Smooth muscle cell (in vitro differentiated cells): ENCODE results near the gene MAP1LC3A. TPM values are rescaled to one million over a fixed set of nuclear protein-coding genes. Genes with fewer than 3 reads are reported as not detected.
"Not testable (repeated sequence)": the region's sequence is repeated elsewhere in the genome, so short reads cannot be mapped to it uniquely, and the experiment has no call there.

Experiments used
- DNase-seq: peaks from one replicate; lab custom pipeline; 2025; ENCODE audit not compliant: unreplicated experiment; lab: John Stamatoyannopoulos, UW
- H2AFZ ChIP-seq: fragments of 200-600 bp; sonication (generic); 2 replicates; pipeline ENCODE4 v1.6.0; 2016; ENCODE audit warnings: antibody characterized with exemption, low read depth, mild to moderate bottlenecking
- H3F3A ChIP-seq: fragments of 200-600 bp; sonication (generic); 2 replicates; pipeline ENCODE4 v1.6.0; 2017; ENCODE audit warnings: antibody characterized with exemption, low read depth
- H3K27ac ChIP-seq: fragments of 200-600 bp; sonication (generic); 2 replicates; pipeline ENCODE4 v1.5.1; 2016; ENCODE audit warnings: low read depth, mild to moderate bottlenecking
- H3K27me3 ChIP-seq: fragments of 200-600 bp; sonication (generic); 2 replicates; pipeline ENCODE4 v1.6.1; 2016; ENCODE audit warnings: low read depth, mild to moderate bottlenecking
- H3K36me3 ChIP-seq: fragments of 200-600 bp; sonication (generic); 2 replicates; pipeline ENCODE4 v1.5.1; 2016; ENCODE audit warnings: low read depth
- H3K4me1 ChIP-seq: fragments of 200-600 bp; sonication (generic); 2 replicates; pipeline ENCODE4 v1.5.1; 2016; ENCODE audit warnings: low read depth
- H3K4me2 ChIP-seq: fragments of 200-600 bp; sonication (generic); 2 replicates; pipeline ENCODE4 v1.6.0; 2016; ENCODE audit warnings: mild to moderate bottlenecking
- H3K4me3 ChIP-seq: fragments of 200-600 bp; sonication (generic); 2 replicates; pipeline ENCODE4 v1.5.1; 2016; ENCODE audit warnings: mild to moderate bottlenecking
- H3K79me2 ChIP-seq: fragments of 200-600 bp; sonication (generic); 2 replicates; pipeline ENCODE4 v1.6.0; 2016; ENCODE audit warnings: low read depth, mild to moderate bottlenecking
- H3K9ac ChIP-seq: fragments of 200-600 bp; sonication (generic); 2 replicates; pipeline ENCODE4 v1.6.0; 2016; ENCODE audit warnings: low read depth
- H3K9me3 ChIP-seq: fragments of 200-600 bp; sonication (generic); replicated peaks from 2 replicates; pipeline ENCODE4 v1.5.1; 2016; ENCODE audit warnings: low read depth
- H4K20me1 ChIP-seq: fragments of 200-600 bp; sonication (generic); 2 replicates; pipeline ENCODE4 v1.6.0; 2016; ENCODE audit warnings: low read depth
- CTCF ChIP-seq: fragments of 200-600 bp; sonication (generic); IDR thresholded peaks from 2 replicates; pipeline ENCODE4 v1.5.1; 2017; ENCODE audit warnings: borderline replicate concordance, mild to moderate bottlenecking, antibody characterized with exemption; ENCODE audit not compliant: insufficient read depth, poor library complexity, severe bottlenecking
- WGBS: methylation state at CpG from one replicate; pipeline ENCODE4 v1.1.7; 2016; ENCODE audit warnings: low lambda C conversion rate; 5-methylcytosine and 5-hydroxymethylcytosine counted together
- polyA plus RNA-seq: library from polyadenylated mRNA; unstranded; fragments of >200 nt; fragmentation: Nextera tagmentation; extraction: Ambion mirVana; gene quantifications from 2 replicates; pipeline ENCODE4 v1.2.1, GENCODE V29; 2016
- total RNA-seq: library from RNA; depleted of rRNA; stranded (reverse); fragments of >200 nt; gene quantifications from 2 replicates; pipeline ENCODE4 v1.2.3, GENCODE V29; 2014

MAP1LC3A gene
- total and polyA plus RNA-seq, 2 experiments from 2014 or later = 32.4 to 84.0 TPM

GRCh38 chr20:34512266-34512954 is 46.1 kb upstream of the MAP1LC3A start:
- Histone ChIP-seq H3K4me1 (peaks cover 15% of the 10 kb centered on the region), H3K9ac (no peak overlapping the region), H3K27ac (peak overlapping the region; percentile 48)

GRCh38 chr20:34512955-34513419 is 45.5 kb upstream of the MAP1LC3A start:
- H3K27ac ChIP-seq = peak overlapping the region; percentile 48

More at GRCh38 chr20:34512266-34512954, 46.1 kb upstream of the MAP1LC3A start:
- no peak for TF ChIP-seq CTCF
- DNase-seq = no peak
- Histone ChIP-seq H3K4me3 (no peak overlapping the region), H3F3A (peaks cover 27% of the 10 kb centered on the region), H4K20me1 (peaks cover 10% of the 10 kb centered on the region), H3K27me3 (no peaks in the 10 kb centered on the region), H3K79me2 (peaks cover 16% of the 10 kb centered on the region), H3K4me2 (no peak overlapping the region), H2AFZ (no peak overlapping the region), H3K36me3 (peaks cover 10% of the 10 kb centered on the region), H3K9me3 (no peaks in the 10 kb centered on the region)
- 99% methylated on average over 4 of the region's 4 CpGs for WGBS

GRCh38 chr20:34514034-34514433 is 44.5 kb upstream of the MAP1LC3A start:
- Histone ChIP-seq H3F3A (peaks cover 27% of the 10 kb centered on the region), H3K4me1 (peaks cover 15% of the 10 kb centered on the region), H4K20me1 (peaks cover 18% of the 10 kb centered on the region), H3K27ac (peak overlapping the region; percentile 85), H3K79me2 (peaks cover 28% of the 10 kb centered on the region)
- H3K36me3 ChIP-seq, H3K9ac ChIP-seq, H3K4me3 ChIP-seq, H3K4me2 ChIP-seq, DNase-seq, H2AFZ ChIP-seq, H3K9me3 ChIP-seq, H3K27me3 ChIP-seq: not testable (repeated sequence)
- 98% methylated on average over 16 of the region's 17 CpGs for WGBS

More at GRCh38 chr20:34512955-34513419, 45.5 kb upstream of the MAP1LC3A start:
- H3K4me1 ChIP-seq = peaks cover 15% of the 10 kb centered on the region
- no peaks in the 10 kb centered on the region for H3K27me3 ChIP-seq
- no peak overlapping the region for H3K4me3 ChIP-seq
- no peak for DNase-seq
- H3K4me2 ChIP-seq = no peak overlapping the region
- peaks cover 18% of the 10 kb centered on the region for H3K79me2 ChIP-seq
- H3K36me3 ChIP-seq = peaks cover 4% of the 10 kb centered on the region
- no peak for TF ChIP-seq CTCF
- H3F3A ChIP-seq = peaks cover 27% of the 10 kb centered on the region
- H3K9me3 ChIP-seq = no peaks in the 10 kb centered on the region
- H2AFZ ChIP-seq = no peak overlapping the region
- H3K9ac ChIP-seq = no peak overlapping the region
- peaks cover 8% of the 10 kb centered on the region for H4K20me1 ChIP-seq

- peak overlapping the region; percentile 62 for H3K4me3 ChIP-seq
- 39% methylated on average over 19 of the region's 19 CpGs for WGBS
- no peak overlapping the region for H2AFZ ChIP-seq
- peak overlapping the region; percentile 94 for H3K4me2 ChIP-seq
- H3K4me1 ChIP-seq = peaks cover 15% of the 10 kb centered on the region
- TF ChIP-seq CTCF = no peak
- H4K20me1 ChIP-seq = peaks cover 25% of the 10 kb centered on the region
- H3K27ac ChIP-seq = peak overlapping the region; percentile 85
- H3F3A ChIP-seq = peaks cover 24% of the 10 kb centered on the region
- H3K9me3 ChIP-seq = no peaks in the 10 kb centered on the region
- no peaks in the 10 kb centered on the region for H3K36me3 ChIP-seq
- H3K27me3 ChIP-seq = no peaks in the 10 kb centered on the region
- H3K79me2 ChIP-seq = peaks cover 35% of the 10 kb centered on the region
- DNase-seq = no peak
- peak overlapping the region; percentile 85 for H3K9ac ChIP-seq
These were observed 43.5 kb upstream of the MAP1LC3A start for GRCh38 chr20:34514897-34515483.
